Trophoblast cell (in vitro differentiated cells and primary cell): ENCODE results near the gene ZFYVE26.

Source experiments
- DNase-seq, 2 donors: peaks; one replicate each; pipeline ENCODE4 v3.0.0-alpha.2; 2016
- H2AFZ ChIP-seq: 2 replicates; pipeline ENCODE4 v1.6.1; 2013; ENCODE audit warnings: low read length, moderate library complexity, mild to moderate bottlenecking; ENCODE audit not compliant: insufficient read depth, poor library complexity
- H2AK5ac ChIP-seq: 2 replicates; pipeline ENCODE4 v1.6.1; 2013; ENCODE audit warnings: mild to moderate bottlenecking, low read length
- H2BK120ac ChIP-seq: 2 replicates; pipeline ENCODE4 v1.6.1; 2013; ENCODE audit warnings: low read length, mild to moderate bottlenecking, moderate library complexity; ENCODE audit not compliant: insufficient read depth, poor library complexity
- H2BK12ac ChIP-seq: 2 replicates; pipeline ENCODE4 v1.6.1; 2013; ENCODE audit warnings: mild to moderate bottlenecking, low read length, moderate library complexity
- H2BK5ac ChIP-seq: 2 replicates; pipeline ENCODE4 v1.6.1; 2013; ENCODE audit warnings: low read length, low read depth, moderate library complexity, mild to moderate bottlenecking; ENCODE audit not compliant: poor library complexity
- H3K14ac ChIP-seq: 2 replicates; pipeline ENCODE4 v1.6.1; 2013; ENCODE audit warnings: mild to moderate bottlenecking, low read length
- H3K18ac ChIP-seq: 2 replicates; pipeline ENCODE4 v1.6.1; 2013; ENCODE audit warnings: mild to moderate bottlenecking, low read length
- H3K23ac ChIP-seq: 2 replicates; pipeline ENCODE4 v1.6.1; 2013; ENCODE audit warnings: low read length
- H3K27ac ChIP-seq: 2 replicates; pipeline ENCODE4 v1.5.1; 2013; ENCODE audit warnings: low read depth, mild to moderate bottlenecking, inconsistent platforms, low read length, moderate library complexity
- H3K27me3 ChIP-seq: 2 replicates; pipeline ENCODE4 v1.6.1; 2013; ENCODE audit warnings: inconsistent platforms, mild to moderate bottlenecking, low read length, moderate library complexity; ENCODE audit not compliant: insufficient read depth
- H3K36me3 ChIP-seq, 2 experiments: 1 replicate in 1 of 2; 2 replicates in 1 of 2; pipeline ENCODE4 v1.6.1; 2013; ENCODE audit warnings: low read length in 2 of 2, mild to moderate bottlenecking in 2 of 2, moderate library complexity in 1 of 2; ENCODE audit not compliant: insufficient read depth in 2 of 2, control insufficient read depth in 1 of 2
- H3K4ac ChIP-seq: 2 replicates; pipeline ENCODE4 v1.6.1; 2013; ENCODE audit warnings: low read depth, mild to moderate bottlenecking, low read length, moderate library complexity
- H3K4me1 ChIP-seq, 2 experiments: 1 replicate in 1 of 2; 2 replicates in 1 of 2; pipeline ENCODE4 v1.6.1; 2013; ENCODE audit warnings: low read length in 2 of 2, mild to moderate bottlenecking in 2 of 2, moderate library complexity in 1 of 2; ENCODE audit not compliant: insufficient read depth in 2 of 2, control insufficient read depth in 1 of 2
- H3K4me2 ChIP-seq: 2 replicates; pipeline ENCODE4 v1.6.1; 2013; ENCODE audit warnings: inconsistent platforms, mild to moderate bottlenecking, low read length, moderate library complexity
- H3K4me3 ChIP-seq: 2 replicates; pipeline ENCODE4 v1.5.1; 2013; ENCODE audit warnings: mild to moderate bottlenecking, low read depth, low read length, inconsistent platforms
- H3K79me1 ChIP-seq: one replicate; pipeline ENCODE4 v1.6.1; 2013; ENCODE audit warnings: low read length
- H3K79me2 ChIP-seq: 2 replicates; pipeline ENCODE4 v1.6.1; 2013; ENCODE audit warnings: low read length, mild to moderate bottlenecking; ENCODE audit not compliant: control insufficient read depth, insufficient read depth, poor library complexity
- H3K9ac ChIP-seq: 2 replicates; pipeline ENCODE4 v1.6.1; 2013; ENCODE audit warnings: mild to moderate bottlenecking, low read length
- H3K9me3 ChIP-seq: 2 replicates; pipeline ENCODE4 v1.6.1; 2013; ENCODE audit warnings: low read depth, mild to moderate bottlenecking, control low read depth, inconsistent platforms, low read length; ENCODE audit not compliant: insufficient read depth
- H4K12ac ChIP-seq: 2 replicates; pipeline ENCODE4 v1.6.1; 2013; ENCODE audit warnings: low read depth, mild to moderate bottlenecking, low read length, moderate library complexity
- H4K8ac ChIP-seq: 2 replicates; pipeline ENCODE4 v1.6.1; 2013; ENCODE audit warnings: low read depth, mild to moderate bottlenecking, low read length, moderate library complexity
- H4K91ac ChIP-seq: one replicate; pipeline ENCODE4 v1.6.1; 2013; ENCODE audit warnings: low read depth, mild to moderate bottlenecking, low read length, moderate library complexity
- WGBS: extraction: QIAGEN DNeasy Blood & Tissue Kit; methylation state at CpG from one replicate; pipeline ENCODE4 v1.1.7; 2013; ENCODE audit warnings: missing lambda C conversion rate; ENCODE audit not compliant: insufficient read length, insufficient coverage; ENCODE audit errors: extremely low coverage; 5-methylcytosine and 5-hydroxymethylcytosine counted together

Gene ZFYVE26

GRCh38 chr14:67738740-67739504, 77.5 kb downstream of the ZFYVE26 start:
- Histone ChIP-seq H3K79me1 (no peaks in the 10 kb centered on the region), H4K12ac (no peak overlapping the region), H3K27ac (no peak overlapping the region), H4K8ac (no peak overlapping the region), H2AFZ (no peak overlapping the region), H3K4me2 (no peak overlapping the region), H3K79me2 (no peaks in the 10 kb centered on the region), H3K36me3 (no peaks in the 10 kb centered on the region), H3K27me3 (no peaks in the 10 kb centered on the region), H4K91ac (no peak overlapping the region), H2BK120ac (no peak overlapping the region), H3K4me1 (no peaks in the 10 kb centered on the region), H3K4ac (no peak overlapping the region), H3K4me3 (no peak overlapping the region), H3K18ac (no peak overlapping the region), H3K14ac (no peak overlapping the region), H3K9ac (no peak overlapping the region), H2BK5ac (no peak overlapping the region), H2AK5ac (no peak overlapping the region), H3K23ac (no peak overlapping the region), H3K9me3 (no peaks in the 10 kb centered on the region), H2BK12ac (no peak overlapping the region)
- no CpG with 5 or more reads among the region's 12 CpGs for WGBS
- DNase-seq = peak; percentile 44 to 66

GRCh38 chr14:67736771-67737170, 79.6 kb downstream of the ZFYVE26 start:
- H3K4me3 ChIP-seq = no peak overlapping the region
- no peak overlapping the region for H4K12ac ChIP-seq
- H2BK5ac ChIP-seq = no peak overlapping the region
- no peak overlapping the region for H3K4ac ChIP-seq
- no peak overlapping the region for H3K18ac ChIP-seq
- H3K27ac ChIP-seq = no peak overlapping the region
- DNase-seq = no peak
- no peak overlapping the region for H3K4me2 ChIP-seq
- H3K4me1 ChIP-seq = no peaks in the 10 kb centered on the region
- H3K79me1 ChIP-seq = no peaks in the 10 kb centered on the region
- H2AFZ ChIP-seq = no peak overlapping the region
- H2BK12ac ChIP-seq = no peak overlapping the region
- no peak overlapping the region for H2BK120ac ChIP-seq
- no peak overlapping the region for H3K23ac ChIP-seq
- no peak overlapping the region for H4K8ac ChIP-seq
- no CpG with 5 or more reads among the region's 4 CpGs for WGBS
- H3K36me3 ChIP-seq = no peaks in the 10 kb centered on the region
- no peak overlapping the region for H4K91ac ChIP-seq
- H3K9ac ChIP-seq = no peak overlapping the region
- no peak overlapping the region for H2AK5ac ChIP-seq
- H3K14ac ChIP-seq = no peak overlapping the region
- H3K9me3 ChIP-seq = no peaks in the 10 kb centered on the region
- no peaks in the 10 kb centered on the region for H3K27me3 ChIP-seq
- no peaks in the 10 kb centered on the region for H3K79me2 ChIP-seq

- H3K18ac ChIP-seq = no peak overlapping the region
- H3K9me3 ChIP-seq = no peaks in the 10 kb centered on the region
- H3K27ac ChIP-seq = no peak overlapping the region
- no peaks in the 10 kb centered on the region for H3K79me2 ChIP-seq
- H3K4ac ChIP-seq = no peak overlapping the region
- no peak overlapping the region for H4K91ac ChIP-seq
- no peaks in the 10 kb centered on the region for H3K4me1 ChIP-seq
- no peaks in the 10 kb centered on the region for H3K36me3 ChIP-seq
- no peak overlapping the region for H3K23ac ChIP-seq
- no peak overlapping the region for H2AFZ ChIP-seq
- H3K79me1 ChIP-seq = no peaks in the 10 kb centered on the region
- WGBS = no CpG with 5 or more reads among the region's 10 CpGs
- H2BK12ac ChIP-seq = no peak overlapping the region
- H3K27me3 ChIP-seq = no peaks in the 10 kb centered on the region
- no peak overlapping the region for H3K4me3 ChIP-seq
- no peak overlapping the region for H3K4me2 ChIP-seq
- H2BK120ac ChIP-seq = no peak overlapping the region
- no peak overlapping the region for H3K14ac ChIP-seq
- H4K8ac ChIP-seq = no peak overlapping the region
- no peak overlapping the region for H2AK5ac ChIP-seq
- no peak overlapping the region for H2BK5ac ChIP-seq
- DNase-seq = no peak
- H3K9ac ChIP-seq = no peak overlapping the region
- H4K12ac ChIP-seq = no peak overlapping the region
Measured at GRCh38 chr14:67735336-67736147, 80.8 kb downstream of the ZFYVE26 start.

GRCh38 chr14:67734675-67735074, 81.7 kb downstream of the ZFYVE26 start:
- Histone ChIP-seq H3K27me3 (no peaks in the 10 kb centered on the region), H3K14ac (no peak overlapping the region), H4K8ac (no peak overlapping the region), H3K4me2 (no peak overlapping the region), H3K27ac (no peak overlapping the region), H3K36me3 (no peaks in the 10 kb centered on the region), H3K79me1 (no peaks in the 10 kb centered on the region), H4K91ac (no peak overlapping the region), H3K9me3 (no peaks in the 10 kb centered on the region), H2BK5ac (no peak overlapping the region), H3K9ac (peak overlapping the region; percentile 7), H2BK12ac (no peak overlapping the region), H3K4ac (no peak overlapping the region), H2BK120ac (no peak overlapping the region), H3K4me1 (no peaks in the 10 kb centered on the region), H2AK5ac (no peak overlapping the region), H3K79me2 (no peaks in the 10 kb centered on the region), H3K4me3 (no peak overlapping the region), H3K23ac (no peak overlapping the region), H4K12ac (no peak overlapping the region), H2AFZ (no peak overlapping the region), H3K18ac (no peak overlapping the region)
- no peak for DNase-seq
- WGBS = no CpG with 5 or more reads among the region's 3 CpGs
